Adrenal gland (tissue), 12 donors: ENCODE results near the gene FTH1. TPM values are rescaled to one million over a fixed set of nuclear protein-coding genes. Genes with fewer than 3 reads are reported as not detected.
A peak's percentile ranks its signal among the peaks of the same experiment; 100 is the strongest.

Source experiments
- DNase-seq, 7 donors: peaks; one replicate each; pipeline ENCODE4 v3.0.0-alpha.2; 2019 to 2020
- H3K27ac ChIP-seq, 5 donors: fragments of 200-600 bp; sonication (generic) in 4 of 5; 1 replicate in 3 of 5; 2 replicates in 2 of 5; pipeline versions ENCODE4 v1.5.1 to v1.8.0; 2016 to 2020; ENCODE audit warnings: mild to moderate bottlenecking in 1 of 5
- H3K27me3 ChIP-seq: fragments of 200-600 bp; 2 replicates; pipeline ENCODE4 v1.8.0; 2021
- H3K36me3 ChIP-seq, 2 donors: fragments of 200-600 bp; replicated peaks in 1 of 2; 1 replicate in 1 of 2; 2 replicates in 1 of 2; pipeline versions ENCODE4 v1.5.1 to v1.8.0; 2018 to 2022
- H3K4me1 ChIP-seq, 2 donors: fragments of 200-600 bp; replicated peaks in 1 of 2; 1 replicate in 1 of 2; 2 replicates in 1 of 2; pipeline versions ENCODE4 v1.5.1 to v1.8.0; 2018 to 2021
- H3K4me3 ChIP-seq, 4 donors: fragments of 200-600 bp; sonication (generic) in 3 of 4; one replicate each; pipeline ENCODE4 v1.5.1; 2016 to 2018
- H3K9me3 ChIP-seq, 3 donors: fragments of 200-600 bp; sonication (generic) in 1 of 3; replicated peaks in 1 of 3; 1 replicate in 2 of 3; 2 replicates in 1 of 3; pipeline versions ENCODE4 v1.5.1 to v1.8.0; 2016 to 2021
- POLR2A ChIP-seq, 2 donors: fragments of 450-650 bp; IDR thresholded peaks; one replicate each; pipeline ENCODE4 v1.6.1; 2017; ENCODE audit warnings: antibody characterized with exemption in 2 of 2, mild to moderate bottlenecking in 2 of 2, moderate library complexity in 1 of 2
- WGBS, 4 donors: extraction: QIAGEN DNeasy Blood & Tissue Kit in 2 of 4; methylation state at CpG; one replicate each; pipeline versions ENCODE4 v1.1.5 to v1.1.7; 2013 to 2017; 5-methylcytosine and 5-hydroxymethylcytosine counted together
- intact Hi-C, 2 donors: fragments of 100-400 bp; cut with DNase I; formaldehyde crosslinking; loops; one replicate each; pipeline versions ENCODE4 v1.14.1 to v1.15.0; 2022 to 2023
- polyA plus RNA-seq, 3 donors: library from polyadenylated mRNA; stranded (reverse); fragments of 200-250 nt in 2 of 3; fragments of 350-450 nt in 1 of 3; fragmentation: Illumina TruSeq in 1 of 3; extraction: RNeasy Lipid Tissue Mini Kit (QIAGEN cat#74804) in 1 of 3; gene quantifications; one replicate each; pipeline ENCODE4 v1.2.3, GENCODE V29; 2013 to 2014
- small RNA-seq, 2 donors: library from RNA; depleted of rRNA; stranded (forward); fragments of <200 nt; gene quantifications; one replicate each; pipeline ENCODE3, GENCODE V24; 2016
- total RNA-seq, 9 donors: library from RNA; depleted of rRNA in 4 of 9; stranded (reverse); fragments of >200 nt in 4 of 9; fragments of 120-200 nt in 1 of 9; fragmentation: NEBNext Ultra II Directional in 1 of 9; extraction: Animal tissue kit (Norgen Biotek cat#: 25700) in 1 of 9; gene quantifications; one replicate each; pipeline versions ENCODE4 v1.1.0 to v1.2.4, GENCODE V29; 2013 to 2023
- TF ChIP-seq, protein P1 (sequence below), 6 experiments: fragments of 450-650 bp in 4 of 6; fragments of 200-600 bp in 2 of 6; sonication (generic) in 1 of 6; IDR thresholded peaks; 1 replicate in 5 of 6; 2 replicates in 1 of 6; pipeline versions ENCODE4 v1.5.1 to v1.8.0; 2016 to 2021; ENCODE audit warnings: antibody characterized with exemption in 6 of 6, mild to moderate bottlenecking in 2 of 6, moderate library complexity in 1 of 6
- donor health status: healthy with polysubstance abuse.
- donor health status: Bipolar disorder and iron deficiency.
- donor health status: DM: yes; HTN: yes; CAD: no.
- donor health status: DM: no; HTN: no; CAD: no.
- donor health status: DM: no; HTN: no; CAD: no.
- donor health status: DM: yes; HTN: yes; CAD: no.

The FTH1 gene
- total and polyA plus RNA-seq, 12 donors: 530 to 5,565 (median 3,420) TPM

GRCh38 chr11:61916737-61917333 lies 50.6 kb downstream of the FTH1 start:
- Histone ChIP-seq H3K4me3 (peak overlapping the region in 2 of 4 donors; percentile 17 to 89), H3K9me3 (no peaks in the 10 kb centered on the region), H3K27ac (peak overlapping the region in 3 of 5 donors; percentile 48 to 85 (median 78)), H3K36me3 (no peaks in the 10 kb centered on the region), H3K27me3 (no peaks in the 10 kb centered on the region), H3K4me1 (peaks cover 0 to 16% of the 10 kb centered on the region in 2 donors)
- peak in 4 of 7 donors; percentile 16 to 50 (median 29) for DNase-seq
- TF ChIP-seq, protein P1, sequence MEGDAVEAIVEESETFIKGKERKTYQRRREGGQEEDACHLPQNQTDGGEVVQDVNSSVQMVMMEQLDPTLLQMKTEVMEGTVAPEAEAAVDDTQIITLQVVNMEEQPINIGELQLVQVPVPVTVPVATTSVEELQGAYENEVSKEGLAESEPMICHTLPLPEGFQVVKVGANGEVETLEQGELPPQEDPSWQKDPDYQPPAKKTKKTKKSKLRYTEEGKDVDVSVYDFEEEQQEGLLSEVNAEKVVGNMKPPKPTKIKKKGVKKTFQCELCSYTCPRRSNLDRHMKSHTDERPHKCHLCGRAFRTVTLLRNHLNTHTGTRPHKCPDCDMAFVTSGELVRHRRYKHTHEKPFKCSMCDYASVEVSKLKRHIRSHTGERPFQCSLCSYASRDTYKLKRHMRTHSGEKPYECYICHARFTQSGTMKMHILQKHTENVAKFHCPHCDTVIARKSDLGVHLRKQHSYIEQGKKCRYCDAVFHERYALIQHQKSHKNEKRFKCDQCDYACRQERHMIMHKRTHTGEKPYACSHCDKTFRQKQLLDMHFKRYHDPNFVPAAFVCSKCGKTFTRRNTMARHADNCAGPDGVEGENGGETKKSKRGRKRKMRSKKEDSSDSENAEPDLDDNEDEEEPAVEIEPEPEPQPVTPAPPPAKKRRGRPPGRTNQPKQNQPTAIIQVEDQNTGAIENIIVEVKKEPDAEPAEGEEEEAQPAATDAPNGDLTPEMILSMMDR (IDR thresholded peaks at IDR 0.05): no peak
- TF ChIP-seq POLR2A (IDR thresholded peaks at IDR 0.05): no peak
- intact Hi-C loops: no loop called here
- 0 to 12% (median 8%) methylated on average over 3 to 32 of the region's 32 CpGs for WGBS, 4 donors

DNA sequence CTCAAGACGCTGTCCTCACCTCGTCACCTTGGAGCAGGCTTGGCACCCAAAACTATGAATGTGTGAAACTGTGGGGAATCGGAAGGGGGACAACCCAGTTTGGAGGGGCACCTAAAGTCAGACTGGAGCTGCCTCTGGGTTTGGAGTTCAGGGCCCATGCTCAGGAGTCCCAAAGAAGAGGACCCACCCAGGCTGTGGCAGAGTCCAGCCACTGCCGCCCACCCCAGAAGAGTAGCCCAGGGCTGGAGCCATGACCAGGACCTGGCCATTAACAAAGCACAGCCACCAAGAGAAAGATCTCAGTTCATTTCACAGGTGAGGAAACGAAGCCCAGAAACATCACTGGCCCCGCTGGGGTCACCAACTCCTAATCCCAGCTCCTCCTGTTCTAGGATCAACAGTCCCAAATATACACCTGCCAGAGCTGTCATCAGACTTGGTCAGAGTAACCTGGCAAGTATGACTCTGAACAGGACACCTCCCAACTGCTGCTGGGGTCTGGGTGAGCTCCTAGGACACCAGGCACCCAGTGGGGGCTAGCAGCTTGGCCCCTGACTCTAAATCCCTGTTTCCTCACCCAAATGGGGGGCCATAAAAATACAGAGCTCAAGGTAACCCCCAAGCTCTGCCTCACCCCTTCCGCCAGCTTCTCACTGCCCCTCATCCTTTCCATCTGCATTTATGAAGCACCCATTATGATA lies 52.8 kb downstream of the FTH1 start:
- no peak for TF ChIP-seq POLR2A (IDR thresholded peaks at IDR 0.05)
- TF ChIP-seq, protein P1 (IDR thresholded peaks at IDR 0.05): no peak
- peaks cover 0 to 36% of the 10 kb centered on the region in 2 donors for H3K4me1 ChIP-seq
- intact Hi-C loops: no loop called here
- peak in 2 of 7 donors; percentile 6 to 17 for DNase-seq
- WGBS, 4 donors: 91 to 95% (median 92%) methylated on average over 7 of the region's 7 CpGs
- peak overlapping the region in 1 of 5 donors; percentile 29 for H3K27ac ChIP-seq
- H3K27me3 ChIP-seq: no peaks in the 10 kb centered on the region
- H3K4me3 ChIP-seq: no peak overlapping the region
- no peaks in the 10 kb centered on the region for H3K9me3 ChIP-seq
- no peaks in the 10 kb centered on the region for H3K36me3 ChIP-seq

Small RNAs within 50 kb of the gene (small RNA-seq; reads per million reads assigned to genes)
- gene RNU6-1243P: 0 reads per million in 2 donors

Other genes starting within 250 kb of the FTH1 start
- 1 to 10 TPM in 4 of 9 donors, under 1 TPM in 5; 0.13 to 2.6 (median 0.69) TPM for gene MYRF, start 215.0 kb downstream of the FTH1 start, total RNA-seq
- 1 to 10 TPM in 2 of 3 donors, under 1 TPM in 1; 0.61 to 1.4 (median 1.1) TPM for gene MYRF, start 215.0 kb downstream of the FTH1 start, polyA plus RNA-seq
- gene TMEM258, start 175.0 kb downstream of the FTH1 start, total RNA-seq: 100 to 1,000 TPM in 5 of 9 donors, 10 to 100 TPM in 4; 22.8 to 162 (median 141) TPM
- gene TMEM258, start 175.0 kb downstream of the FTH1 start, polyA plus RNA-seq: 100 to 1,000 TPM in 2 of 3 donors, 10 to 100 TPM in 1; 91.5 to 215 (median 137) TPM
- gene FEN1, start 174.7 kb downstream of the FTH1 start, total RNA-seq: 10 to 100 TPM in 5 of 9 donors, 1 to 10 TPM in 4; 8.4 to 27.9 (median 10.7) TPM
- gene FEN1, start 174.7 kb downstream of the FTH1 start, polyA plus RNA-seq: 10 to 100 TPM in 1 of 3 donors, 1 to 10 TPM in 2; 3.9 to 32.0 (median 4.5) TPM
- 100 to 1,000 TPM in 6 of 9 donors, 10 to 100 TPM in 3; 60.3 to 361 (median 103) TPM for gene FADS1, start 150.6 kb downstream of the FTH1 start, total RNA-seq
- gene FADS1, start 150.6 kb downstream of the FTH1 start, polyA plus RNA-seq: 100 to 1,000 TPM in 1 of 3 donors, 10 to 100 TPM in 2; 28.3 to 410 (median 32.1) TPM
- 1,000 to 10,000 TPM in 2 of 9 donors, 100 to 1,000 TPM in 7; 302 to 1,301 (median 495) TPM for gene FADS2, start 139.3 kb downstream of the FTH1 start, total RNA-seq
- 1,000 to 10,000 TPM in 1 of 3 donors, 100 to 1,000 TPM in 2; 134 to 1,327 (median 153) TPM for gene FADS2, start 139.3 kb downstream of the FTH1 start, polyA plus RNA-seq
- 100 to 1,000 TPM in 6 of 9 donors, 10 to 100 TPM in 3; 22.2 to 145 (median 105) TPM for gene FADS3, start 76.1 kb downstream of the FTH1 start, total RNA-seq
- gene FADS3, start 76.1 kb downstream of the FTH1 start, polyA plus RNA-seq: 100 to 1,000 TPM in 2 of 3 donors, 10 to 100 TPM in 1; 98.2 to 175 (median 103) TPM
- 10 to 100 TPM in 8 of 9 donors, 1 to 10 TPM in 1; 2.4 to 23.7 (median 19.4) TPM for gene RAB3IL1, start 50.1 kb downstream of the FTH1 start, total RNA-seq
- gene RAB3IL1, start 50.1 kb downstream of the FTH1 start, polyA plus RNA-seq: 10 to 100 TPM in 2 of 3 donors, 1 to 10 TPM in 1; 2.7 to 17.4 (median 15.5) TPM
- 1 to 10 TPM in 8 of 9 donors, under 1 TPM in 1; 0.44 to 5.2 (median 3.7) TPM for gene BEST1, start 17.3 kb downstream of the FTH1 start, total RNA-seq
- gene BEST1, start 17.3 kb downstream of the FTH1 start, polyA plus RNA-seq: 1 to 10 TPM; 1.4 to 6.8 (median 4.8) TPM
- 10 to 100 TPM in 8 of 9 donors, 1 to 10 TPM in 1; 7.3 to 23.2 (median 15.4) TPM for gene INCENP, start 156.4 kb upstream of the FTH1 start, total RNA-seq
- gene INCENP, start 156.4 kb upstream of the FTH1 start, polyA plus RNA-seq: 1 to 10 TPM; 1.4 to 6.8 (median 4.5) TPM
- not detected for gene SCGB1D1, start 222.6 kb upstream of the FTH1 start, total RNA-seq
- not detected for gene SCGB1D1, start 222.6 kb upstream of the FTH1 start, polyA plus RNA-seq
- gene SCGB2A1, start 241.0 kb upstream of the FTH1 start, total RNA-seq: not detected
- gene SCGB2A1, start 241.0 kb upstream of the FTH1 start, polyA plus RNA-seq: not detected